LHCN-M2 (cell line): Measurements from ENCODE around the gene CKM. TPM values are rescaled to one million over a fixed set of nuclear protein-coding genes. Genes with fewer than 3 reads are reported as not detected.

ENCODE experiments used
- total RNA-seq: library from RNA; depleted of rRNA; stranded (reverse); fragments of >200 nt; gene quantifications from 2 replicates; pipeline ENCODE4 v1.2.3, GENCODE V29; 2014; rRNA removed

The CKM gene
- total RNA-seq, 1 experiment from 2014 or later: not detected

Other genes with a start within 250 kb of the CKM start
- gene ZNF296, start 246.4 kb downstream of the CKM start, total RNA-seq: not detected in 2 replicates
- gene GEMIN7, start 243.6 kb downstream of the CKM start, total RNA-seq: 27.6 and 44.9 TPM in 2 replicates
- gene PPP1R37, start 229.7 kb downstream of the CKM start, total RNA-seq: 43.9 and 46.2 TPM in 2 replicates
- gene NKPD1, start 161.9 kb downstream of the CKM start, total RNA-seq: 0.06 TPM in 1 of 2 replicates, not detected in the other
- 5.3 and 10.4 TPM in 2 replicates for gene TRAPPC6A, start 144.6 kb downstream of the CKM start, total RNA-seq
- gene BLOC1S3, start 144.1 kb downstream of the CKM start, total RNA-seq: 5.9 and 7.1 TPM in 2 replicates
- gene EXOC3L2, start 77.5 kb downstream of the CKM start, total RNA-seq: not detected in 2 replicates
- gene MARK4, start 71.6 kb downstream of the CKM start, total RNA-seq: 11.0 and 15.5 TPM in 2 replicates
- gene KLC3, start 17.9 kb upstream of the CKM start, total RNA-seq: not detected in 2 replicates
- 29.2 and 30.6 TPM in 2 replicates for gene ERCC2, start 47.7 kb upstream of the CKM start, total RNA-seq
- 0.64 and 0.92 TPM in 2 replicates for gene PPP1R13L, start 82.2 kb upstream of the CKM start, total RNA-seq
- gene POLR1G, start 83.8 kb upstream of the CKM start, total RNA-seq: 21.4 and 24.6 TPM in 2 replicates
- gene ERCC1, start 101.0 kb upstream of the CKM start, total RNA-seq: 132 and 148 TPM in 2 replicates
- gene FOSB, start 145.1 kb upstream of the CKM start, total RNA-seq: 0.32 and 0.34 TPM in 2 replicates
- gene RTN2, start 174.2 kb upstream of the CKM start, total RNA-seq: 22.9 and 39.7 TPM in 2 replicates
- 1.7 and 2.4 TPM in 2 replicates for gene PPM1N, start 175.6 kb upstream of the CKM start, total RNA-seq
- 102 and 127 TPM in 2 replicates for gene VASP, start 184.6 kb upstream of the CKM start, total RNA-seq